Measurements from ENCODE around the gene HTT-AS.

HTT-AS gene

GRCh38 chr4:3116955-3117354 lies 42.6 kb upstream of the HTT-AS start:
- DNase-seq (ENCODE audit: low spot score) = no peak

GRCh38 chr4:3115637-3116270 lies 41.4 kb upstream of the HTT-AS start:
- no peak for TF ChIP-seq CTCF (IDR thresholded peaks at IDR 0.05; ENCODE audit: extremely low read depth, missing control alignments)
- DNase-seq (ENCODE audit: low spot score) = no peak

More at GRCh38 chr4:3116955-3117354, 42.6 kb upstream of the HTT-AS start:
- TF ChIP-seq CTCF (IDR thresholded peaks at IDR 0.05; ENCODE audit: extremely low read depth, missing control alignments) = no peak

GRCh38 chr4:3114377-3114776 lies 40.0 kb upstream of the HTT-AS start:
- DNase-seq (ENCODE audit: low spot score) = no peak
- TF ChIP-seq CTCF (IDR thresholded peaks at IDR 0.05; ENCODE audit: extremely low read depth, missing control alignments) = no peak

- no peak for DNase-seq (ENCODE audit: low spot score)
- TF ChIP-seq CTCF (IDR thresholded peaks at IDR 0.05; ENCODE audit: extremely low read depth, missing control alignments) = no peak
These were observed 38.5 kb upstream of the HTT-AS start for GRCh38 chr4:3112609-3113469.

GRCh38 chr4:3112201-3112600 lies 37.9 kb upstream of the HTT-AS start:
- no peak for DNase-seq (ENCODE audit: low spot score)
- TF ChIP-seq CTCF (IDR thresholded peaks at IDR 0.05; ENCODE audit: extremely low read depth, missing control alignments) = no peak

- no peak for DNase-seq (ENCODE audit: low spot score)
- TF ChIP-seq CTCF (IDR thresholded peaks at IDR 0.05; ENCODE audit: extremely low read depth, missing control alignments) = no peak
These were observed 37.1 kb upstream of the HTT-AS start for GRCh38 chr4:3111461-3111860.

- TF ChIP-seq CTCF (IDR thresholded peaks at IDR 0.05; ENCODE audit: extremely low read depth, missing control alignments) = no peak
- DNase-seq (ENCODE audit: low spot score) = no peak
These were observed 33.9 kb upstream of the HTT-AS start for GRCh38 chr4:3108211-3108610.
